Mucosa of stomach (tissue), 1 donor: ENCODE data around the gene AGBL4.
"Not testable (repeated sequence)": the region's sequence is repeated elsewhere in the genome, so short reads cannot be mapped to it uniquely, and the experiment has no call there.

Experiments used
- H3K27me3 ChIP-seq: one replicate; pipeline ENCODE4 v1.7.0; 2013; ENCODE audit warnings: mild to moderate bottlenecking, low read length; ENCODE audit not compliant: control insufficient read depth, insufficient read depth
- H3K36me3 ChIP-seq: one replicate; pipeline ENCODE4 v1.7.0; 2013; ENCODE audit warnings: low read length; ENCODE audit not compliant: control insufficient read depth, insufficient read depth
- H3K4me1 ChIP-seq: one replicate; pipeline ENCODE4 v1.7.0; 2013; ENCODE audit warnings: mild to moderate bottlenecking, low read length; ENCODE audit not compliant: control insufficient read depth, insufficient read depth
- H3K4me3 ChIP-seq: one replicate; pipeline ENCODE4 v1.7.0; 2013; ENCODE audit warnings: low read length
- H3K9ac ChIP-seq: one replicate; pipeline ENCODE4 v1.7.0; 2013; ENCODE audit warnings: mild to moderate bottlenecking, low read length, moderate library complexity
- H3K9me3 ChIP-seq: one replicate; pipeline ENCODE4 v1.7.0; 2013; ENCODE audit warnings: mild to moderate bottlenecking, low read length, moderate library complexity; ENCODE audit not compliant: control insufficient read depth
- donor health status: Pancreatic carcinoma.

Gene AGBL4

GRCh38 chr1:48524892-48525467 lies 1498.8 kb downstream of the AGBL4 start:
- Histone ChIP-seq H3K27me3 (no peaks in the 10 kb centered on the region), H3K36me3 (no peaks in the 10 kb centered on the region), H3K4me1 (peaks cover 22% of the 10 kb centered on the region), H3K4me3 (no peak overlapping the region), H3K9ac (no peak overlapping the region), H3K9me3 (no peaks in the 10 kb centered on the region)

- Histone ChIP-seq H3K36me3 (no peaks in the 10 kb centered on the region), H3K9ac (no peak overlapping the region), H3K4me1 (peaks cover 22% of the 10 kb centered on the region), H3K27me3 (no peaks in the 10 kb centered on the region), H3K4me3 (no peak overlapping the region), H3K9me3 (no peaks in the 10 kb centered on the region)
These were observed 1500.2 kb downstream of the AGBL4 start for GRCh38 chr1:48523558-48523957.

GRCh38 chr1:48519896-48520295 lies 1503.9 kb downstream of the AGBL4 start:
- H3K36me3 ChIP-seq, H3K9ac ChIP-seq, H3K27me3 ChIP-seq, H3K4me1 ChIP-seq, H3K4me3 ChIP-seq, H3K9me3 ChIP-seq: not testable (repeated sequence)

- Histone ChIP-seq H3K36me3 (no peaks in the 10 kb centered on the region), H3K4me3 (no peak overlapping the region), H3K9ac (no peak overlapping the region), H3K27me3 (no peaks in the 10 kb centered on the region), H3K9me3 (no peaks in the 10 kb centered on the region), H3K4me1 (no peaks in the 10 kb centered on the region)
These were observed 1516.9 kb downstream of the AGBL4 start for GRCh38 chr1:48506870-48507269.

GRCh38 chr1:48500541-48501450 lies 1523.0 kb downstream of the AGBL4 start:
- no peaks in the 10 kb centered on the region for H3K27me3 ChIP-seq
- no peaks in the 10 kb centered on the region for H3K9me3 ChIP-seq
- H3K4me3 ChIP-seq = no peak overlapping the region
- no peaks in the 10 kb centered on the region for H3K4me1 ChIP-seq
- H3K36me3 ChIP-seq = no peaks in the 10 kb centered on the region
- no peak overlapping the region for H3K9ac ChIP-seq

- Histone ChIP-seq H3K9me3 (no peaks in the 10 kb centered on the region), H3K27me3 (no peaks in the 10 kb centered on the region), H3K9ac (no peak overlapping the region), H3K4me1 (peaks cover 5% of the 10 kb centered on the region), H3K36me3 (no peaks in the 10 kb centered on the region), H3K4me3 (no peak overlapping the region)
These were observed 1524.5 kb downstream of the AGBL4 start for GRCh38 chr1:48499211-48499735.

- Histone ChIP-seq H3K4me1 (peaks cover 9% of the 10 kb centered on the region), H3K4me3 (no peak overlapping the region), H3K9ac (no peak overlapping the region), H3K36me3 (no peaks in the 10 kb centered on the region), H3K27me3 (no peaks in the 10 kb centered on the region), H3K9me3 (no peaks in the 10 kb centered on the region)
These were observed 1525.5 kb downstream of the AGBL4 start for GRCh38 chr1:48498096-48498791.

- H3K9ac ChIP-seq = no peak overlapping the region
- peaks cover 9% of the 10 kb centered on the region for H3K4me1 ChIP-seq
These were observed 1527.8 kb downstream of the AGBL4 start for GRCh38 chr1:48495911-48496310.

GRCh38 chr1:48495166-48495565 lies 1528.6 kb downstream of the AGBL4 start:
- no peaks in the 10 kb centered on the region for H3K27me3 ChIP-seq
- H3K36me3 ChIP-seq = no peaks in the 10 kb centered on the region
- H3K9ac ChIP-seq = no peak overlapping the region
- H3K9me3 ChIP-seq = no peaks in the 10 kb centered on the region
- H3K4me1 ChIP-seq = peaks cover 9% of the 10 kb centered on the region
- no peak overlapping the region for H3K4me3 ChIP-seq

More at GRCh38 chr1:48495911-48496310, 1527.8 kb downstream of the AGBL4 start:
- no peaks in the 10 kb centered on the region for H3K27me3 ChIP-seq
- H3K36me3 ChIP-seq = no peaks in the 10 kb centered on the region
- H3K9me3 ChIP-seq = no peaks in the 10 kb centered on the region
- no peak overlapping the region for H3K4me3 ChIP-seq

- H3K9me3 ChIP-seq = no peaks in the 10 kb centered on the region
- no peak overlapping the region for H3K4me3 ChIP-seq
- H3K27me3 ChIP-seq = no peaks in the 10 kb centered on the region
- H3K9ac ChIP-seq = no peak overlapping the region
- H3K4me1 ChIP-seq = peaks cover 9% of the 10 kb centered on the region
- no peaks in the 10 kb centered on the region for H3K36me3 ChIP-seq
These were observed 1529.6 kb downstream of the AGBL4 start for GRCh38 chr1:48493970-48494769.

- Histone ChIP-seq H3K9me3 (no peaks in the 10 kb centered on the region), H3K4me1 (peaks cover 9% of the 10 kb centered on the region), H3K9ac (no peak overlapping the region), H3K36me3 (no peaks in the 10 kb centered on the region), H3K4me3 (no peak overlapping the region), H3K27me3 (no peaks in the 10 kb centered on the region)
These were observed 1530.7 kb downstream of the AGBL4 start for GRCh38 chr1:48493041-48493440.
